K562 (cell line): ENCODE measurements around the gene FOXRED2. TPM values are rescaled to one million over a fixed set of nuclear protein-coding genes. Genes with fewer than 3 reads are reported as not detected.

Experiments used
- C11orf30 ChIP-seq: fragments of 450-650 bp; IDR thresholded peaks from 2 replicates; pipeline ENCODE4 v1.6.1; 2016; ENCODE audit warnings: low read depth, mild to moderate bottlenecking
- CREM ChIP-seq: IDR thresholded peaks from 2 replicates; pipeline ENCODE4 v1.6.1; 2014; ENCODE audit warnings: antibody characterized with exemption, low read depth
- ETV6 ChIP-seq, 3 experiments: fragments of 150-350 bp in 1 of 3; sonication (generic) in 1 of 3; formaldehyde crosslinking in 1 of 3; IDR thresholded peaks; 2 replicates each; pipeline versions ENCODE4 v1.6.1 to v1.8.0; 2014 to 2022; ENCODE audit warnings: borderline replicate concordance in 2 of 3, low read depth in 2 of 3, antibody characterized with exemption in 1 of 3, low read length in 1 of 3, mild to moderate bottlenecking in 1 of 3, missing genetic modification reagents in 1 of 3
- HCFC1 ChIP-seq: IDR thresholded peaks from 2 replicates; pipeline ENCODE4 v1.6.1; 2012; ENCODE audit warnings: low read depth, low read length, improper control_type of control experiment
- HMGXB4 ChIP-seq: sonication (generic); formaldehyde crosslinking; IDR thresholded peaks from 2 replicates; pipeline ENCODE4 v1.8.1; 2023; ENCODE audit warnings: mild to moderate bottlenecking, missing genetic modification reagents
- KDM4B ChIP-seq, 2 experiments: fragments of 450-650 bp in 1 of 2; sonication (generic) in 1 of 2; IDR thresholded peaks; 2 replicates each; pipeline ENCODE4 v1.6.1; 2016 to 2017; ENCODE audit warnings: borderline replicate concordance in 2 of 2, antibody characterized with exemption in 1 of 2, low read depth in 1 of 2, mild to moderate bottlenecking in 1 of 2
- PHF8 ChIP-seq: fragments of 200-600 bp; sonication (generic); IDR thresholded peaks from 2 replicates; pipeline ENCODE4 v1.6.1; 2012; ENCODE audit warnings: mixed run types, mild to moderate bottlenecking, inconsistent platforms, low read length, moderate library complexity, borderline replicate concordance
- POLR2AphosphoS2 ChIP-seq: IDR thresholded peaks from 2 replicates; pipeline ENCODE4 v1.6.1; 2012; ENCODE audit warnings: low read length, improper control_type of control experiment
- SAP30 ChIP-seq: fragments of 200-600 bp; sonication (generic); IDR thresholded peaks from 2 replicates; pipeline ENCODE4 v1.6.1; 2012; ENCODE audit warnings: borderline replicate concordance, low read depth, mild to moderate bottlenecking, moderate library complexity, low read length, control low read depth, inconsistent platforms; ENCODE audit not compliant: insufficient read depth, poor library complexity, severe bottlenecking
- SIN3A ChIP-seq, 2 experiments: fragments of 150-350 bp in 1 of 2; IDR thresholded peaks; 2 replicates each; pipeline ENCODE4 v1.6.1; 2011 to 2016; ENCODE audit warnings: borderline replicate concordance in 2 of 2, low read depth in 2 of 2, low read length in 2 of 2, mild to moderate bottlenecking in 2 of 2, moderate library complexity in 2 of 2; ENCODE audit not compliant: control insufficient read depth in 1 of 2
- SMAD1 ChIP-seq: fragments of 150-350 bp; IDR thresholded peaks from 2 replicates; pipeline ENCODE4 v1.6.1; 2014; ENCODE audit warnings: low read length, low read depth; ENCODE audit not compliant: partially characterized antibody
- SMARCA4 ChIP-seq: fragments of 450-650 bp; IDR thresholded peaks from 2 replicates; pipeline ENCODE4 v1.6.1; 2016
- SRF ChIP-seq, 2 experiments: fragments of 250-450, 450-650 bp in 1 of 2; sonication (Bioruptor Pico) in 1 of 2; sonication (generic) in 1 of 2; formaldehyde crosslinking; IDR thresholded peaks; 2 replicates each; pipeline versions ENCODE4 v1.5.0 to v1.5.1; 2020 to 2022; ENCODE audit warnings: mild to moderate bottlenecking in 1 of 2, missing genetic modification reagents in 1 of 2
- TAF1 ChIP-seq: IDR thresholded peaks from 2 replicates; pipeline ENCODE4 v1.6.1; 2011; ENCODE audit warnings: mild to moderate bottlenecking, low read length, moderate library complexity; ENCODE audit not compliant: insufficient read depth, control insufficient read depth, severe bottlenecking; ENCODE audit errors: extremely low read depth
- U2AF1 ChIP-seq: fragments of 200-400 bp; formaldehyde crosslinking; optimal IDR thresholded peaks from 2 replicates; pipeline ENCODE3; 2017; ENCODE audit warnings: mild to moderate bottlenecking, low read depth, low read length, moderate library complexity
- ZNF197 ChIP-seq: fragments of 200-800 bp; sonication (Bioruptor generic); IDR thresholded peaks from 2 replicates; pipeline ENCODE4 v1.6.1; 2016; ENCODE audit warnings: low read depth, missing genetic modification characterization, missing compliant biosample characterization
- ZNF263 ChIP-seq: sonication (generic); formaldehyde crosslinking; IDR thresholded peaks from 2 replicates; pipeline ENCODE4 v1.8.0; 2022; ENCODE audit warnings: mild to moderate bottlenecking, missing genetic modification reagents, borderline replicate concordance
- polyA plus RNA-seq, 8 experiments: library from polyadenylated mRNA; depleted of rRNA in 4 of 8; stranded (reverse) in 5 of 8; unstranded in 3 of 8; fragments of >200 nt; fragmentation: Nextera tagmentation in 2 of 8; fragmentation: Illumina TruSeq in 1 of 8; extraction: Ambion mirVana in 2 of 8; extraction: Trizol in 1 of 8; gene quantifications; 2 replicates each; pipeline versions ENCODE4 v1.2.1 to v1.2.3, GENCODE V29; 2011 to 2014; ENCODE audit warnings: inconsistent platforms in 1 of 8, missing spikeins in 1 of 8
- total RNA-seq, 7 experiments: library from RNA; depleted of rRNA in 6 of 7; stranded (reverse); fragments of >200 nt in 6 of 7; fragmentation: Illumina TruSeq in 2 of 7; extraction: Trizol in 2 of 7; gene quantifications; 2 replicates each; pipeline versions ENCODE4 v1.2.1 to v1.2.3, GENCODE V29; 2011 to 2021; ENCODE audit warnings: low replicate concordance in 1 of 7
- TF ChIP-seq, protein P1 (sequence below): fragments of 450-650 bp; formaldehyde crosslinking; IDR thresholded peaks from 2 replicates; pipeline ENCODE4 v1.4.0; 2020; ENCODE audit warnings: mild to moderate bottlenecking, mixed read lengths

The FOXRED2 gene
- total and polyA plus RNA-seq, 9 of the 15 experiments (the other 6 are each of a cell fraction or from before 2014, with no cell fraction given), result 2.8 to 48.4 (median 7.8) TPM

DNA sequence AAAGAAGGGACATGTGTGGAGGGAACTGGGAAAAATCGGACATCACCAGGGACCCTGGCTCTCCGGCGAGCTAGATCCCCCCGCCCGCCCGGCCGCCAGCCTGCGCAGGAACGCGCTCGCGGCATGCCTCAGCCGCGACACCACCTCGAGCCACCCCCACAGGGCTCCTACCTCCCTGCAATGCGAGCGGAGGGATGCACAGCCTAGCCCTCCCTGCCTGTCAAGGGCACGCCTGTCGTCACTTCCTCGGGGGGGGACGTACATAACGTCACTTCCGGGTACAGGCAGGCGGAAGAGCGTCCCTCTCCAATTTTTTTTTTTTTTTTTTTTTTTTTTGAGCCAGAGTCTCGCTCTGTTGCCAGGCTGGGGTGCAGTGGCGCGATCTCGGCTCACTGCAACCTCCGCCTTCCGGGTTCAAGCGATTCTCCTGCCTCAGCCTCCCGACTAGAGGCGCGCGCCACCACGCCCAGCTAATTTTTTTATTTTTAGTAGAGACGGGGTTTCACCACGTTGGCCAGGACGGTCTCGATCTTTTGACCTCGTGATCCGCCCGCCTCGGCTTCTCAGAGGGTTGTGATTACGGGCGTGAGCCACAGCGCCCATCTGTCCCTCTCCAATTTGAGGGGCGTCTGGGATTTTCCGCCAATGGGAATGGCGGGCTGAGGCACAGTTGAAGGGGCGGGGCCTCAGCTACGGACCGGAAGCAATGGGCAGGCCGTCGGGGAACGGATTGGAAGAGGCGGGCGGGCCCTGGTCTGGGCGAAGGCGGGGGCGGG, 25.3 kb downstream of the FOXRED2 start, which contains the start of gene TXN2 (continued):
- TF ChIP-seq SMAD1 (peak; percentile 53), HCFC1 (peak; percentile 71), U2AF1 (no peak), KDM4B (IDR thresholded peaks at IDR 0.05; ENCODE audit: borderline replicate concordance in 2 of 2, low read depth in 1 of 2) (peak in 1 of 2 experiments; percentile 97; a peak in 2 of 4 replicates), TAF1 (peak; percentile 68), CREM (peak; percentile 97), SMARCA4 (no peak), SIN3A (IDR thresholded peaks at IDR 0.05; ENCODE audit: borderline replicate concordance in 2 of 2, control insufficient read depth in 1 of 2, low read depth in 2 of 2, low read length in 2 of 2) (peak; percentile 21 to 30; a peak in 1 of 4 replicates), ETV6 (IDR thresholded peaks at IDR 0.05; ENCODE audit: borderline replicate concordance in 1 of 2, low read depth in 2 of 2, low read length in 1 of 2) (peak in 1 of 2 experiments; percentile 19; a peak in 1 of 4 replicates), ETV6 (CRISPR knock-in tag; IDR thresholded peaks at IDR 0.05; ENCODE audit: borderline replicate concordance) (no peak), PHF8 (peak; percentile 82; the same call in 1 of the 2 replicates), C11orf30 (peak; percentile 95), HMGXB4 (CRISPR knock-in tag) (no peak), ZNF263 (CRISPR knock-in tag) (no peak), ZNF197 (CRISPR knock-in tag) (peak; percentile 71; the same call in 1 of the 2 replicates), SRF (CRISPR knock-in tag; IDR thresholded peaks at IDR 0.05) (peak in 1 of 2 experiments; percentile 65; a peak in 1 of 4 replicates), POLR2AphosphoS2 (peak; percentile 81), SAP30 (peak; percentile 53)
- TF ChIP-seq, protein P1, sequence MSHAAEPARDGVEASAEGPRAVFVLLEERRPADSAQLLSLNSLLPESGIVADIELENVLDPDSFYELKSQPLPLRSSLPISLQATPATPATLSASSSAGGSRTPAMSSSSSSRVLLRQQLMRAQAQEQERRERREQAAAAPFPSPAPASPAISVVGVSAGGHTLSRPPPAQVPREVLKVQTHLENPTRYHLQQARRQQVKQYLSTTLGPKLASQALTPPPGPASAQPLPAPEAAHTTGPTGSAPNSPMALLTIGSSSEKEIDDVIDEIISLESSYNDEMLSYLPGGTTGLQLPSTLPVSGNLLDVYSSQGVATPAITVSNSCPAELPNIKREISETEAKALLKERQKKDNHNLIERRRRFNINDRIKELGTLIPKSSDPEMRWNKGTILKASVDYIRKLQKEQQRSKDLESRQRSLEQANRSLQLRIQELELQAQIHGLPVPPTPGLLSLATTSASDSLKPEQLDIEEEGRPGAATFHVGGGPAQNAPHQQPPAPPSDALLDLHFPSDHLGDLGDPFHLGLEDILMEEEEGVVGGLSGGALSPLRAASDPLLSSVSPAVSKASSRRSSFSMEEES (CRISPR knock-in tag), result peak; percentile 44
